OCI-LY3 (cell line): ENCODE data around the gene C1QTNF3.

Experiments
- H2AFZ ChIP-seq: fragments of 200-600, 300-600 bp; shearing (Covaris generic); 2 replicates; pipeline ENCODE4 v1.6.0; 2014; ENCODE audit warnings: antibody characterized with exemption, low read depth, low read length
- H3K27ac ChIP-seq: fragments of 200-600, 300-600 bp; sonication (generic); 2 replicates; pipeline ENCODE4 v1.5.1; 2014; ENCODE audit warnings: mild to moderate bottlenecking, low read length, moderate library complexity, mixed read lengths
- H3K27me3 ChIP-seq: fragments of 200-600, 300-600 bp; sonication (generic); 2 replicates; pipeline ENCODE4 v1.6.1; 2014; ENCODE audit warnings: low read depth, low read length, mixed read lengths
- H3K36me3 ChIP-seq: fragments of 200-600, 300-600 bp; sonication (generic); replicated peaks from 2 replicates; pipeline ENCODE3; 2014; ENCODE audit warnings: low read depth, low read length, mixed read lengths
- H3K4me1 ChIP-seq: fragments of 300-600, 200-600 bp; sonication (generic); 2 replicates; pipeline ENCODE4 v1.6.1; 2014; ENCODE audit warnings: low read length, mixed read lengths
- H3K4me2 ChIP-seq: fragments of 200-600, 300-600 bp; sonication (generic); 2 replicates; pipeline ENCODE4 v1.6.1; 2014; ENCODE audit warnings: low read length, mixed read lengths
- H3K4me3 ChIP-seq: fragments of 300-600, 200-600 bp; sonication (generic); 2 replicates; pipeline ENCODE4 v1.5.1; 2014; ENCODE audit warnings: antibody characterized with exemption, mild to moderate bottlenecking, low read length, moderate library complexity
- H3K79me2 ChIP-seq: fragments of 300-600, 200-600 bp; shearing (Covaris generic); 2 replicates; pipeline ENCODE4 v1.6.1; 2014; ENCODE audit warnings: mild to moderate bottlenecking, low read length, mixed read lengths
- H3K9ac ChIP-seq: fragments of 300-600, 200-600 bp; shearing (Covaris generic); 2 replicates; pipeline ENCODE4 v1.6.0; 2014; ENCODE audit warnings: mild to moderate bottlenecking, low read length, moderate library complexity
- H3K9me3 ChIP-seq: fragments of 200-600, 300-600 bp; shearing (Covaris generic); 2 replicates; pipeline ENCODE4 v1.6.1; 2014; ENCODE audit warnings: low read length, mixed read lengths; ENCODE audit not compliant: insufficient read depth
- H4K20me1 ChIP-seq: fragments of 200-600, 300-600 bp; sonication (generic); 2 replicates; pipeline ENCODE4 v1.6.1; 2016; ENCODE audit warnings: low read length, mixed read lengths; ENCODE audit not compliant: insufficient read depth
- EZH2phosphoT487 ChIP-seq: fragments of 200-600 bp; shearing (Covaris generic); IDR thresholded peaks from 2 replicates; pipeline ENCODE4 v1.6.1; 2018; ENCODE audit warnings: antibody characterized with exemption, mixed run types, low read depth
- TF ChIP-seq, protein P1 (sequence below): fragments of 200-600, 300-600 bp; sonication (generic); IDR thresholded peaks from 2 replicates; pipeline ENCODE4 v1.5.1; 2014; ENCODE audit warnings: antibody characterized with exemption, low read length, low read depth

Gene C1QTNF3

DNA sequence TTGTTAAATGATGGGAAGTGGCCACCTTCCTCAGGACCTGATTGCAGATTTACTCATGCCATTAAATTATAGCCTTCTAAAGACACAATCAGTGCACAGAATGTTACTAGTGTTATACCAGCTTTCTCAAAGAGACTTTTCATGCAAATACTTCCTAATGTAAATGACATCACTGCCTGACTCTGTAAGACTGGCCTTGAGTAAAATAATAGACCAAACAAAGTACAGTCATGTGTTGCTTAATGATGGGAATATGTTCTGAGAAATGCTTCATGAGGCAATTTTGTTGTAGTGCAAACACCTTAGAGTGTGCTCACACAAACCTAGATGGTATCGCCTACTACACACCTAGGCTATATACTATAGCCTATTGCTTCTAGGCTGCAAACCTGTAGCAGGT is 17.0 kb upstream of the C1QTNF3 start:
- Histone ChIP-seq H3K27ac (no peak overlapping the region), H3K4me1 (no peaks in the 10 kb centered on the region), H3K4me3 (no peak overlapping the region), H3K36me3 (no peaks in the 10 kb centered on the region), H4K20me1 (no peaks in the 10 kb centered on the region), H3K4me2 (no peak overlapping the region), H3K79me2 (no peaks in the 10 kb centered on the region), H3K27me3 (no peaks in the 10 kb centered on the region), H3K9ac (no peak overlapping the region), H3K9me3 (no peaks in the 10 kb centered on the region), H2AFZ (no peak overlapping the region)
- TF ChIP-seq, protein P1, sequence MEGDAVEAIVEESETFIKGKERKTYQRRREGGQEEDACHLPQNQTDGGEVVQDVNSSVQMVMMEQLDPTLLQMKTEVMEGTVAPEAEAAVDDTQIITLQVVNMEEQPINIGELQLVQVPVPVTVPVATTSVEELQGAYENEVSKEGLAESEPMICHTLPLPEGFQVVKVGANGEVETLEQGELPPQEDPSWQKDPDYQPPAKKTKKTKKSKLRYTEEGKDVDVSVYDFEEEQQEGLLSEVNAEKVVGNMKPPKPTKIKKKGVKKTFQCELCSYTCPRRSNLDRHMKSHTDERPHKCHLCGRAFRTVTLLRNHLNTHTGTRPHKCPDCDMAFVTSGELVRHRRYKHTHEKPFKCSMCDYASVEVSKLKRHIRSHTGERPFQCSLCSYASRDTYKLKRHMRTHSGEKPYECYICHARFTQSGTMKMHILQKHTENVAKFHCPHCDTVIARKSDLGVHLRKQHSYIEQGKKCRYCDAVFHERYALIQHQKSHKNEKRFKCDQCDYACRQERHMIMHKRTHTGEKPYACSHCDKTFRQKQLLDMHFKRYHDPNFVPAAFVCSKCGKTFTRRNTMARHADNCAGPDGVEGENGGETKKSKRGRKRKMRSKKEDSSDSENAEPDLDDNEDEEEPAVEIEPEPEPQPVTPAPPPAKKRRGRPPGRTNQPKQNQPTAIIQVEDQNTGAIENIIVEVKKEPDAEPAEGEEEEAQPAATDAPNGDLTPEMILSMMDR, result no peak

DNA sequence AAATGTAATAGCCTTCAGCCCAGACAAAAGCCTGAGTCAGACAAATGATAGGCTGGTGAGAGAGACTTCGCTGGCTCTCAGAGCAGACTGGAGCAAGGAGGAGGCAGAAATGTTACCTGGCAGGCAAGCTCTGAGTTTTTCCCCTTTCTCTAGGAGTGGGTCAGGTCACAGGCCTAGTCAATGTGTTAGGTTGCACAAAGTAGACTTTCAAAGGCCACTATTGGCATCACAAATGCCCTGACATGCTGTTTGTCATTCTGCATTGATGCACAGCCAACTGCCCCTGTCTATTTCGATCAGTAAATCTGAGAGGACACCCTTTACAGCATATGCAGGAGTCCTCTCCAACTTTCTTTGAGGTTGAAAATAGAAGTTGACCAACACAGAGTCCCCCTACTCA is 15.5 kb upstream of the C1QTNF3 start:
- Histone ChIP-seq H4K20me1 (no peaks in the 10 kb centered on the region), H3K4me2 (no peak overlapping the region), H2AFZ (no peak overlapping the region), H3K27ac (no peak overlapping the region), H3K36me3 (no peaks in the 10 kb centered on the region), H3K9me3 (no peaks in the 10 kb centered on the region), H3K4me1 (no peaks in the 10 kb centered on the region), H3K9ac (no peak overlapping the region), H3K27me3 (no peaks in the 10 kb centered on the region), H3K4me3 (no peak overlapping the region), H3K79me2 (no peaks in the 10 kb centered on the region)
- TF ChIP-seq EZH2phosphoT487, result no peak
- TF ChIP-seq, protein P1, result no peak

DNA sequence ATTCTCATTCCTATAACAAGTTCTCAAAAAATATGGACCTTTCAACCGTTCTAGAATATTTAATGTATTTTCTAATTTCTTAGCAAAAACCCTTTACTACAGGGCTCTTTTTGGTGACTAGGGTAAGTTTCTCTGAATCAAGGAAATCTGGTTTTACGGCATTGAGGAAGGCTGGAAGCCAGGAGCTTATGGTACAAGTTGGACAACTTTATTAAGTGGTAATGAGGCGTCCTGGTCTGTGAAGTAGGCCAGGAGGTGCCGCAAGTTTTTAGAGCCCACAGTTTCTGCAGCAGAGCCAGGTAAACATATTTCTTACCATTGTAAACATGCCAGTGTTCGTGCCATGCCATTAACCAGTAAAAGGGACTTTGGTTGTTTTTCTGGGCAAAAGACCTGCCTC is 14.6 kb upstream of the C1QTNF3 start:
- TF ChIP-seq EZH2phosphoT487, result no peak
- Histone ChIP-seq H4K20me1 (no peaks in the 10 kb centered on the region), H3K4me3 (no peak overlapping the region), H3K4me2 (no peak overlapping the region), H3K27ac (no peak overlapping the region), H3K4me1 (no peaks in the 10 kb centered on the region), H3K27me3 (no peaks in the 10 kb centered on the region), H3K9ac (no peak overlapping the region), H3K79me2 (no peaks in the 10 kb centered on the region), H2AFZ (no peak overlapping the region), H3K36me3 (no peaks in the 10 kb centered on the region), H3K9me3 (no peaks in the 10 kb centered on the region)

DNA sequence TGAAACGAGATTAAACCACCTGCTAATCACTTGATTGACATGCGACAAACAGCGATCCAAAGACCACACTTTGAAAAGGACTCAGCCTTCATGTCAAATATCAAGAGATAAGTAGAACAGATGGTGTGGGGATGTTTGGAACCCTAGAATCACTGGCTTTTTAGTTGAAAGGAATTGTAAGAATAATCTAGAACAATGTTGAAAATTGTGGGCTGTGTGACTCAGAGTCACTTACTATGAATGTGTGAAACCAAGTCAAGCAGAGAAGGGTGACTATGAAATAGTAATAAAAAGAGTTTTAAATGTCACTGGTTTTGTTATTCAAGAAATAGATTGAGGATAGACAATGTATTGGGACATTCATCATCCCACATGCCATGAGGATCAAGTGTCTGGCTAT is 14.1 kb upstream of the C1QTNF3 start:
- Histone ChIP-seq H3K9ac (no peak overlapping the region), H3K9me3 (no peaks in the 10 kb centered on the region), H3K4me3 (no peak overlapping the region), H3K4me1 (no peaks in the 10 kb centered on the region), H3K4me2 (no peak overlapping the region), H3K79me2 (no peaks in the 10 kb centered on the region), H2AFZ (no peak overlapping the region), H3K27ac (no peak overlapping the region), H4K20me1 (no peaks in the 10 kb centered on the region), H3K36me3 (no peaks in the 10 kb centered on the region), H3K27me3 (no peaks in the 10 kb centered on the region)
- TF ChIP-seq, protein P1, result no peak
- TF ChIP-seq EZH2phosphoT487, result no peak

DNA sequence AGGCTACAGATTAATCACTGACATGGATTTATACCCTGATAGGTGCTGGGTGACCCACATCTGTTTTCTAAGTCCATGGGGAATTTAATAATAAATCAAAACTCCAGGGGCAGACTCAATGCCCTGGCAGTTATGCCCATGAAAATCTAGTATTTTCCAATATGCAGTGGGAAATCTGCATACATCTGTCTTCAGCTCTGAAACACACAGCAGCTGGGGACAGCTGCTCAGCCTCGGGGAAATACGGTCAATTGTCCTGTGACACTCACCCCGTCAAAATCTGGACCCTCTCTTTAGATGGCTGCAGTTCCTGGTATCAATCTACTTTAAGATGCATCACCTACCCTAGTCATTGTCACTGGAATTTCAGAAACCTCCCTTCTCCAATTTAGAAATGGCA is 12.7 kb upstream of the C1QTNF3 start:
- H4K20me1 ChIP-seq, result no peaks in the 10 kb centered on the region
- no peak overlapping the region for H3K9ac ChIP-seq
- H2AFZ ChIP-seq, result no peak overlapping the region
- no peaks in the 10 kb centered on the region for H3K27me3 ChIP-seq
- no peak overlapping the region for H3K4me3 ChIP-seq
- no peaks in the 10 kb centered on the region for H3K4me1 ChIP-seq
- TF ChIP-seq, protein P1, result no peak
- TF ChIP-seq EZH2phosphoT487, result no peak
- no peaks in the 10 kb centered on the region for H3K36me3 ChIP-seq
- H3K9me3 ChIP-seq, result no peaks in the 10 kb centered on the region
- no peak overlapping the region for H3K4me2 ChIP-seq
- no peaks in the 10 kb centered on the region for H3K79me2 ChIP-seq
- no peak overlapping the region for H3K27ac ChIP-seq
